Hematopoietic multipotent progenitor cell treated with erythropoietin and hydrocortisone succinate and interleukin-3 and kit ligand, for 15 days (in vitro differentiated cells): ENCODE measurements around the gene GAST.

Source experiments
- DNase-seq: peaks from one replicate; pipeline ENCODE4 v3.0.0-alpha.2; 2015; ENCODE audit warnings: low spot score

The GAST gene

DNA sequence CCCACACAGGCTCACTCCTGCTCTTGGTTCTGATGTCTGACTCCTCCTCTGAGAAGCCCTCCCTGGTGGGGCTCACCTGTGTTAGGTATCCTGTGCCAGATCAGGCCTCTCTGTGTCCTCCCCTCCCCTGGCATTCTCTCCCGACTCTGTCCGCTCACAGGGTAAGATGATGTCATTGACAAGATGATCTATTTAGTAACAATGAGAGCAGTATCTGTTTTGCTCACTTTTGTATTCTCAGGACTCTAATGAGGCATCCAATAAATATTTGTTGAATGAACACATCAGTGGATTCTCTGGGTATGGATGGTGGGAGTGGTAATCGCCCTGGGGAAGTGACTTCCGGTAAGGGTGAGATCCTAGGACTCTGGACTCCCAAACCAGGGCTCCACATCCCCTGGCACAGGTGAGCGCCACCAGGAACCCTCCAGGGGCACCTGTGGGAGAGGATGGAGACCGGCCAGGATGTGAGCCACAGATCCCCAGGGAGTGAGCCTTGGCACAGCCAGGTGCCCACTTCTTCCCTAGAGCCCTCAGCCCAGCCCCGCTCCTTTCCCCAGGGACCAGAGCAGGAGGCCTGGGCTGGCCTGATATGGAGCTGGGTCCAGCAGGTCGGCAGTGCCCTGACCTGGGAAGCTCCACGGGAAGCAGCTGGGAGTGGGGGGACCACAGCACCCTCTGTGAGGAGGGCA is 27.7 kb downstream of the GAST start:
- no peak for DNase-seq

GRCh38 chr17:41740506-41740905 is 28.4 kb downstream of the GAST start:
- DNase-seq: no peak

GRCh38 chr17:41741709-41742108 is 29.6 kb downstream of the GAST start:
- DNase-seq: no peak

GRCh38 chr17:41748275-41748674 is 36.1 kb downstream of the GAST start:
- no peak for DNase-seq

GRCh38 chr17:41750862-41751261 is 38.7 kb downstream of the GAST start:
- DNase-seq: no peak

- DNase-seq: no peak
Observed at GRCh38 chr17:41751288-41751687, 39.2 kb downstream of the GAST start.

DNA sequence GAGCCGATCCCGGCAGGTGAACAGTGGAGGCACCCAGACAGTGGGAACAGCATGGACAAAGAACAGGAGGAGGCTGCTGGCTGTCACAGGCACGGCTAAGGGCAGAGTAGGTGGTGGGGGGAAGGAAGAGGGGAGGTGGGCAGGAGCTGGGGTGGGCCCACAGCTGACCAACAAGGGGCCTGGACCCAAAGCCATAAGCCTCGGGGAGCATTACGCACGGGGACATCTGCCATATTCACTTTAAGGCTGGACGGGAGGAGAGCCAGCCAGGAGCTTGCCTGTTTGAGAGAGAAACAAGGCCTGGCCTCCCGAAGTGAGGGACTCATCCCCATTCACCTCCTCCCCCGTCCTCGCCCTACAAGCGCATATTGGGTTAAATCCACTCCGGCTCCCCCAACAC is 41.9 kb downstream of the GAST start:
- no peak for DNase-seq

- DNase-seq: no peak
Observed at GRCh38 chr17:41758601-41759000, 46.5 kb downstream of the GAST start.

GRCh38 chr17:41760878-41761277 is 48.7 kb downstream of the GAST start:
- DNase-seq: no peak

DNA sequence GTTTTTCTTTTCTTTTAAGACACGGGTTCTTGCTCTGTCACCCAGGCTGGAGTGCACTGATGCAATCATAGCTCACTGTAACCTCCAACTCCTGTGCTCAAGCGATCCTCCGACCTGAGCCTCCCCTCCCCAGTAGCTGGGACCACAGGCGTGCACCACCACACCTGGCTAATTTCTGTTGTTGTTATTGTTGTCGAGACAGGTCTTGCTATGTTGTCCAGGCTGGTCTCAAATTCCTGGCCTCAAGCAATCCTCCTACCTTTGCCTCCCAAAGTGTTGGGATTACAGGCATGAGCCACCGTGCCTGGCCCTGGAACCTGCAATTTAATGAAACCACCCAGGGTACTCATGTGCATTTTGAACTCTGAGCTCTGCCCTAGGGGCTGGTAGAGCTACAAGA is 50.3 kb downstream of the GAST start:
- no peak for DNase-seq

DNA sequence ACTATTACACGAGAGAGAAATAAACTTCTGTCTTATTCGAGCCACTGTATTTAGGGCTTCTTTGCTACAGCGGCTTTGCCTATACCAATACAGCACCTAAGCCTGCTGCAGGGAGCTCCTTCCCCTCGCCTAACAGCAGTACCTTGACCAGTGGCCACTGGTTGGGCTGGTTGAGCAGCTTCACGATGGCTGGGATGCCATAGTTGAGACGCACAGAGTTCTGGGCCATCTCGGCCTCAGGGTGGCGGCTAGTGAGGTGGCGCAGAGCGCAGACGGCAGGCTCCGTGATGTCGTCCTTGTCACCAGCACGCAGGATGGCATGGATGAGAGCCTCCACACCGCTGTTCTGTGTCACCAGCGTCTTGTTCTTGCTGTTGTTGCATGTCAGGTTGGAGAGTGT is 50.7 kb downstream of the GAST start:
- DNase-seq: no peak

- DNase-seq: no peak
Observed at GRCh38 chr17:41763327-41763726, 51.2 kb downstream of the GAST start.
